A172 (cell line): ENCODE results near the gene NUP210L. TPM values are rescaled to one million over a fixed set of nuclear protein-coding genes. Genes with fewer than 3 reads are reported as not detected.

Experiments used
- DNase-seq: peaks from one replicate; pipeline ENCODE4 v3.0.0-alpha.2; 2015; ENCODE audit warnings: low spot score
- total RNA-seq: library from RNA; depleted of rRNA; stranded (reverse); fragments of >200 nt; shearing (Covaris generic); gene quantifications from 2 replicates; pipeline ENCODE4 v1.2.3, GENCODE V29; 2014

The NUP210L gene
- total RNA-seq, 1 experiment from 2014 or later = not detected

GRCh38 chr1:153967107-153967999 lies 187.5 kb downstream of the NUP210L start, which contains the start of gene CREB3L4:
Gene CREB3L4 (plus strand): TSS chr1:153967902. CDS start chr1:153968526, 624 bp downstream.
- DNase-seq = peak; percentile 97

- DNase-seq = peak; percentile 80
Observed at GRCh38 chr1:153963850-153964331, 191.0 kb downstream of the NUP210L start.

GRCh38 chr1:153963030-153963849 lies 191.6 kb downstream of the NUP210L start, which contains the start of gene SLC39A1:
Gene SLC39A1 (minus strand): TSS chr1:153963537. CDS start chr1:153962715, 822 bp downstream.
- DNase-seq = peak; percentile 98

- DNase-seq = peak; percentile 82
Observed at GRCh38 chr1:153962088-153963029, 192.5 kb downstream of the NUP210L start.

- no peak for DNase-seq
Observed at GRCh38 chr1:153961421-153961820, 193.5 kb downstream of the NUP210L start.

GRCh38 chr1:153960206-153960605 lies 194.7 kb downstream of the NUP210L start:
- DNase-seq = no peak

GRCh38 chr1:153959454-153959853 lies 195.4 kb downstream of the NUP210L start:
- DNase-seq = no peak

- DNase-seq = no peak
Observed at GRCh38 chr1:153958961-153959260, 196.0 kb downstream of the NUP210L start.

- DNase-seq = peak; percentile 98
Observed at GRCh38 chr1:153958111-153958960, 196.5 kb downstream of the NUP210L start, which contains the start of gene CRTC2. Gene CRTC2 (minus strand): TSS chr1:153958612. CDS start chr1:153958497, 115 bp downstream.

GRCh38 chr1:153957744-153958110 lies 197.1 kb downstream of the NUP210L start:
- peak; percentile 26 for DNase-seq

GRCh38 chr1:153956997-153957715 lies 197.7 kb downstream of the NUP210L start:
- DNase-seq = no peak

GRCh38 chr1:153954826-153955225 lies 200.0 kb downstream of the NUP210L start:
- no peak for DNase-seq

GRCh38 chr1:153953859-153954365 lies 201.0 kb downstream of the NUP210L start:
- DNase-seq = no peak

GRCh38 chr1:153951801-153952200 lies 203.1 kb downstream of the NUP210L start:
- no peak for DNase-seq

GRCh38 chr1:153951183-153951582 lies 203.7 kb downstream of the NUP210L start:
- no peak for DNase-seq

- DNase-seq = peak; percentile 70
Observed at GRCh38 chr1:153946622-153947241, 208.1 kb downstream of the NUP210L start, which contains the start of gene DENND4B. Gene DENND4B (minus strand): TSS chr1:153946718. CDS start chr1:153944374, 2,344 bp downstream.

GRCh38 chr1:153945795-153946621 lies 208.9 kb downstream of the NUP210L start:
- DNase-seq = peak; percentile 60
